HepG2 (cell line): ENCODE measurements around the gene MPLKIP.
"Not testable (repeated sequence)": the region's sequence is repeated elsewhere in the genome, so short reads cannot be mapped to it uniquely, and the experiment has no call there.

Experiments
- CTCF ChIP-seq: sonication (generic); formaldehyde crosslinking; IDR thresholded peaks from 2 replicates; pipeline ENCODE4 v1.5.0; 2020; ENCODE audit warnings: mild to moderate bottlenecking, missing genetic modification reagents, moderate library complexity
- NCOR1 ChIP-seq: fragments of 200-600 bp; sonication (generic); IDR thresholded peaks from 2 replicates; pipeline ENCODE4 v1.7.0; 2017; ENCODE audit warnings: antibody characterized with exemption, low read length, borderline replicate concordance
- NFIB ChIP-seq: sonication (generic); formaldehyde crosslinking; IDR thresholded peaks from 2 replicates; pipeline ENCODE4 v1.9.0; 2021; ENCODE audit warnings: missing genetic modification reagents, mild to moderate bottlenecking, borderline replicate concordance
- ZNF484 ChIP-seq: sonication (generic); formaldehyde crosslinking; IDR thresholded peaks from 2 replicates; pipeline ENCODE4 v1.5.1; 2020; ENCODE audit warnings: mild to moderate bottlenecking, low read depth, missing genetic modification reagents, borderline replicate concordance

GRCh38 chr7:40139891-40140290 lies 5.5 kb upstream of the MPLKIP start:
- TF ChIP-seq NFIB; CTCF (CRISPR knock-in tag); ZNF484 (CRISPR knock-in tag); NCOR1: not testable (repeated sequence)
